Hepatic stellate cell (primary cell): ENCODE results near the gene LIMS2.

ENCODE experiments used
- DNase-seq: peaks from one replicate; pipeline ENCODE4 v3.0.0; 2011; ENCODE audit warnings: low spot score

The LIMS2 gene

GRCh38 chr2:127634066-127634617, 41.2 kb downstream of the LIMS2 start:
- DNase-seq, result peak; percentile 25

- no peak for DNase-seq
Observed at GRCh38 chr2:127633556-127634065, 41.7 kb downstream of the LIMS2 start.

GRCh38 chr2:127632592-127633489, 42.5 kb downstream of the LIMS2 start:
- peak; percentile 18 for DNase-seq

GRCh38 chr2:127631997-127632581, 43.2 kb downstream of the LIMS2 start:
- peak; percentile 28 for DNase-seq

- no peak for DNase-seq
Observed at GRCh38 chr2:127631541-127631996, 43.8 kb downstream of the LIMS2 start.

GRCh38 chr2:127630864-127631540, 44.3 kb downstream of the LIMS2 start:
- peak; percentile 31 for DNase-seq

- peak; percentile 26 for DNase-seq
Observed at GRCh38 chr2:127630096-127630863, 45.0 kb downstream of the LIMS2 start.

GRCh38 chr2:127629637-127630036, 45.7 kb downstream of the LIMS2 start:
- DNase-seq, result no peak

GRCh38 chr2:127628767-127629614, 46.3 kb downstream of the LIMS2 start:
- DNase-seq, result peak; percentile 30

GRCh38 chr2:127627740-127628571, 47.4 kb downstream of the LIMS2 start:
- DNase-seq, result no peak

- DNase-seq, result no peak
Observed at GRCh38 chr2:127626917-127627739, 48.2 kb downstream of the LIMS2 start.

GRCh38 chr2:127626175-127626574, 49.2 kb downstream of the LIMS2 start:
- no peak for DNase-seq

GRCh38 chr2:127625572-127625951, 49.8 kb downstream of the LIMS2 start:
- DNase-seq, result no peak

GRCh38 chr2:127624756-127625571, 50.4 kb downstream of the LIMS2 start:
- DNase-seq, result peak; percentile 34

- DNase-seq, result no peak
Observed at GRCh38 chr2:127624320-127624755, 51.0 kb downstream of the LIMS2 start.

GRCh38 chr2:127623388-127624319, 51.7 kb downstream of the LIMS2 start:
- DNase-seq, result peak; percentile 57
